ENCODE data around the gene PLAGL2. TPM values are rescaled to one million over a fixed set of nuclear protein-coding genes. Genes with fewer than 3 reads are reported as not detected.

Gene PLAGL2
- total RNA-seq, 1 experiment from 2014 or later: 44.4 TPM

DNA sequence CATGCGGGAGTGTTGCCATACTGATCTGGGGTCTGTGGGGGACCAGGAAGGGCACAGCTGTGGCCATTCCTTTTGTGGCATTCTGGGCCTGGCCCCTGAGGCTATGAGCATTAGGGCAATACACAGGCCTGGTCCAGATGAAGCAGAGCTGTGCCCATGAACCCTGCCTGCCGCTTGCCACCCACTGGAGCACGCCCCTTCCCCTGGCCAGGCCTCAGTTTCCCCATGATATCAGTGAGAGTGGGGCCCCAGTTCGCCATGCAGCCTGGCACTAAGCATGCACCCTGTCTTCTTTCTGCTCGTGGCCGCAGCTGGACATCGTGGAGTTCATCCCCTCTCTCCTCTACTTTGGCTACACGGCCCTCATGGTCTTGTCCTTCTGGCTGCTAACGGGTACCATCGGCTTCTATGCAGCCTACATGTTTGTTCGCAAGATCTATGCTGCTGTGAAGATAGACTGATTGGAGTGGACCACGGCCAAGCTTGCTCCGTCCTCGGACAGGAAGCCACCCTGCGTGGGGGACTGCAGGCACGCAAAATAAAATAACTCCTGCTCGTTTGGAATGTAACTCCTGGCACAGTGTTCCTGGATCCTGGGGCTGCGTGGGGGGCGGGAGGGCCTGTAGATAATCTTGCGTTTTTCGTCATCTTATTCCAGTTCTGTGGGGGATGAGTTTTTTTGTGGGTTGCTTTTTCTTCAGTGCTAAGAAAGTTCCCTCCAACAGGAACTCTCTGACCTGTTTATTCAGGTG is 42.4 kb downstream of the PLAGL2 start:
- Histone ChIP-seq H2AK5ac (ENCODE audit: insufficient read length, low read length) (no peak overlapping the region), H3K9ac (ENCODE audit: extremely low read depth, insufficient read length, low read length) (no peak overlapping the region), H3K4me2 (ENCODE audit: insufficient read depth, insufficient read length, low read length) (no peak overlapping the region), H2AFZ (ENCODE audit: low read length) (no peak overlapping the region), H3T11ph (ENCODE audit: low read length) (no peak overlapping the region), H3K23ac (ENCODE audit: insufficient read length, low read depth, low read length) (no peak overlapping the region), H3K23me2 (ENCODE audit: insufficient read length, low read depth, low read length, poor library complexity, severe bottlenecking) (no peaks in the 10 kb centered on the region), H3K14ac (ENCODE audit: insufficient read depth, low read length) (no peak overlapping the region), H2BK20ac (ENCODE audit: low read depth, low read length, poor library complexity, severe bottlenecking) (no peak overlapping the region), H2BK5ac (ENCODE audit: insufficient read length, low read length) (no peak overlapping the region), H3K4ac (ENCODE audit: low read depth, low read length) (no peak overlapping the region), H3K9me3 (ENCODE audit: control insufficient read depth, low read depth, low read length) (no peaks in the 10 kb centered on the region), H3K56ac (ENCODE audit: insufficient read length, low read depth, low read length) (no peak overlapping the region), H2BK120ac (ENCODE audit: low read depth, low read length, poor library complexity, severe bottlenecking) (no peak overlapping the region), H4K91ac (ENCODE audit: insufficient read length, low read depth, low read length) (no peak overlapping the region), H3K18ac (ENCODE audit: insufficient read length, low read depth, low read length) (no peak overlapping the region), H3K79me1 (ENCODE audit: insufficient read depth, low read depth, low read length, poor library complexity, severe bottlenecking) (no peaks in the 10 kb centered on the region), H4K5ac (ENCODE audit: insufficient read length, low read depth, low read length) (no peak overlapping the region), H4K20me1 (ENCODE audit: control insufficient read depth, insufficient read depth, insufficient read length) (no peaks in the 10 kb centered on the region), H2BK15ac (ENCODE audit: low read depth, low read length) (no peak overlapping the region), H3K79me2 (ENCODE audit: insufficient read depth, low read length) (no peaks in the 10 kb centered on the region), H3K27me3 (ENCODE audit: insufficient read depth, low read length) (no peaks in the 10 kb centered on the region), H4K8ac (replicated peaks; ENCODE audit: insufficient read length, low read depth, low read length) (no peak overlapping the region), H2BK12ac (ENCODE audit: insufficient read length, low read depth, low read length) (no peak overlapping the region), H3K27ac (ENCODE audit: insufficient read length, low read depth, low read length) (no peak overlapping the region), H3K4me1 (ENCODE audit: insufficient read depth, low read length) (no peaks in the 10 kb centered on the region; the same call in 1 of the 2 replicates)
- WGBS (ENCODE audit: extremely low coverage, insufficient read length, low lambda C conversion rate): no CpG with 5 or more reads among the region's 21 CpGs
- TF ChIP-seq, protein P1, sequence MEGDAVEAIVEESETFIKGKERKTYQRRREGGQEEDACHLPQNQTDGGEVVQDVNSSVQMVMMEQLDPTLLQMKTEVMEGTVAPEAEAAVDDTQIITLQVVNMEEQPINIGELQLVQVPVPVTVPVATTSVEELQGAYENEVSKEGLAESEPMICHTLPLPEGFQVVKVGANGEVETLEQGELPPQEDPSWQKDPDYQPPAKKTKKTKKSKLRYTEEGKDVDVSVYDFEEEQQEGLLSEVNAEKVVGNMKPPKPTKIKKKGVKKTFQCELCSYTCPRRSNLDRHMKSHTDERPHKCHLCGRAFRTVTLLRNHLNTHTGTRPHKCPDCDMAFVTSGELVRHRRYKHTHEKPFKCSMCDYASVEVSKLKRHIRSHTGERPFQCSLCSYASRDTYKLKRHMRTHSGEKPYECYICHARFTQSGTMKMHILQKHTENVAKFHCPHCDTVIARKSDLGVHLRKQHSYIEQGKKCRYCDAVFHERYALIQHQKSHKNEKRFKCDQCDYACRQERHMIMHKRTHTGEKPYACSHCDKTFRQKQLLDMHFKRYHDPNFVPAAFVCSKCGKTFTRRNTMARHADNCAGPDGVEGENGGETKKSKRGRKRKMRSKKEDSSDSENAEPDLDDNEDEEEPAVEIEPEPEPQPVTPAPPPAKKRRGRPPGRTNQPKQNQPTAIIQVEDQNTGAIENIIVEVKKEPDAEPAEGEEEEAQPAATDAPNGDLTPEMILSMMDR (conservative IDR thresholded peaks at IDR 0.05): no peak
- peaks cover 8 to 9% of the 10 kb centered on the region in 2 experiments for H3K4me1 Mint-ChIP-seq
- peak overlapping the region in 2 of 3 experiments; percentile 53 to 76; a peak in 3 of 7 replicates for H3K27ac Mint-ChIP-seq
- no peak for DNase-seq
- no peak overlapping the region for H3K4me3 Mint-ChIP-seq
- H3K9me3 Mint-ChIP-seq: no peaks in the 10 kb centered on the region
- no peaks in the 10 kb centered on the region for H3K27me3 Mint-ChIP-seq (ENCODE audit: low read depth)
- H3K36me3 Mint-ChIP-seq (ENCODE audit: insufficient read depth in 1 of 3, low read depth in 3 of 3): peaks cover 28 to 64% (median 54%) of the 10 kb centered on the region in 3 experiments; a peak in 6 of 7 replicates

All from H9 (cell line).